GM13976 (cell line): ENCODE measurements around the gene TMEM69.
"Not testable (repeated sequence)": the region's sequence is repeated elsewhere in the genome, so short reads cannot be mapped to it uniquely, and the experiment has no call there.

ENCODE experiments used
- DNase-seq: peaks from one replicate; pipeline ENCODE4 v3.0.0; 2012; ENCODE audit warnings: low spot score
- in situ Hi-C: fragments of 300-500 bp; cut with MboI; formaldehyde crosslinking; loops from one replicate; pipeline ENCODE4 v1.12.0; 2022; ENCODE audit warnings: low sequenced_read_pairs, mixed read lengths, inconsistent platforms; ENCODE audit not compliant: unreplicated experiment
- TF ChIP-seq, protein P1 (sequence below): IDR thresholded peaks from 2 replicates; pipeline ENCODE4 v1.5.1; 2012; ENCODE audit warnings: borderline replicate concordance, mild to moderate bottlenecking; ENCODE audit not compliant: insufficient read depth; ENCODE audit errors: extremely low read depth, missing control alignments, control extremely low read depth

Gene TMEM69

DNA sequence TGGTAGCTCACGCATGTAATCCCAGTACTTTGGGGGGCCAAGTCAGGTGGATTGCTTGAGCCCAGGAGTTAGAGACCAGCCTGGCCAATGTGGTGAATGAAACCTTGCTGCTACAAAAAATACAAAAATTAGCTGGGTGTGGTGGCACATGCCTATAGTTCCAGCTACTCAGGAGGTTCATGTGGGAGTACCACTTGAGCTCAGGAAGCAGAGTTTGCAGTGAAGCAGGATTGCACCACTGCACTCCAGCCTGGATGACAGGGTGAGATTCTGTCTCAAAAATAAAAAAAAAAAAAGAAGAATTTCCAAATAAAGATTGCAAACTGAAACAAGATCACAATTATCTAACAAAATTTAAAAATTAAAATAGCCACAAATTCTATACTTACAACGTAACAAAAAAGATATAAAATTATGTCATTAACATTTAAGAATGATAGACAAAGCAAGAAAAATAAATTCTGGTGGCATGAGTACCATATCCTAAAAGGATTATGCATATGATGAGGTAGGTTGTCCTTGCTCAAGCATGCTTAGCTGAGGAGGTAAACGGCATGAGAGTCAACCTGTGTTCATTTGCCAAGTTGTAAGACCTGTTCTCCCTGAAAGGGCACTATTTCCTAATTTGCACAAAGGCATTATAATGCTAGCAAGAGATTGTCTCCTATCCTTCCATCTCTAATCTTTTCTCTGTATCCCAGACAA, 42.2 kb downstream of the TMEM69 start:
- TF ChIP-seq, protein P1, sequence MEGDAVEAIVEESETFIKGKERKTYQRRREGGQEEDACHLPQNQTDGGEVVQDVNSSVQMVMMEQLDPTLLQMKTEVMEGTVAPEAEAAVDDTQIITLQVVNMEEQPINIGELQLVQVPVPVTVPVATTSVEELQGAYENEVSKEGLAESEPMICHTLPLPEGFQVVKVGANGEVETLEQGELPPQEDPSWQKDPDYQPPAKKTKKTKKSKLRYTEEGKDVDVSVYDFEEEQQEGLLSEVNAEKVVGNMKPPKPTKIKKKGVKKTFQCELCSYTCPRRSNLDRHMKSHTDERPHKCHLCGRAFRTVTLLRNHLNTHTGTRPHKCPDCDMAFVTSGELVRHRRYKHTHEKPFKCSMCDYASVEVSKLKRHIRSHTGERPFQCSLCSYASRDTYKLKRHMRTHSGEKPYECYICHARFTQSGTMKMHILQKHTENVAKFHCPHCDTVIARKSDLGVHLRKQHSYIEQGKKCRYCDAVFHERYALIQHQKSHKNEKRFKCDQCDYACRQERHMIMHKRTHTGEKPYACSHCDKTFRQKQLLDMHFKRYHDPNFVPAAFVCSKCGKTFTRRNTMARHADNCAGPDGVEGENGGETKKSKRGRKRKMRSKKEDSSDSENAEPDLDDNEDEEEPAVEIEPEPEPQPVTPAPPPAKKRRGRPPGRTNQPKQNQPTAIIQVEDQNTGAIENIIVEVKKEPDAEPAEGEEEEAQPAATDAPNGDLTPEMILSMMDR, result no peak
- in situ Hi-C loops, result no loop called here
- no peak for DNase-seq

DNA sequence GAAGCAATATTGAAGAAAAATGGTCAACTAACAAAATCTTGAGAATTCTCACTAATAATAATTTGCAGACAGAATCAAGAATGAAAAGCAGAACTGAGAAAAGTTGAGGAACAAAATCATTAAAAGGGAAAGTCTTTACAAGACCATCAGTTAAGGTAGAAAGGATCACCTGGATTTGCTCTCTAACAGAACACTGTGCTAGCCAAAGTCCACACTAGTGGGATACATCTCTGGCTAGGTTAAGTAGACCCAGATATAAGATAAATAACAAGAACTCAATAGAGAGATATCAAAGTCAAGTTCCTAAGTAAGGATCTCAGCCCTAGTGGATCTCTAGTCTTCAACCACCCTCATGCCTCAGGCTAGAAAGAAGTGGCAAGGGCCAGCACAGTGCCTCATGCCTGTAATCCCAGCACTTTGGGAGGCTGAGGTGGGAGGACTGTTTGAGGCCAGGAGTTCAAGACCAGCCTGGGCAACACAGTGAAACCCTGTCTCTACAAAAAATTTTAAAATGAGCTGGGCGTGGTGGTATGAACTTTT, 42.9 kb downstream of the TMEM69 start:
- in situ Hi-C loops, result no loop called here
- TF ChIP-seq, protein P1, result no peak
- DNase-seq, result no peak

DNA sequence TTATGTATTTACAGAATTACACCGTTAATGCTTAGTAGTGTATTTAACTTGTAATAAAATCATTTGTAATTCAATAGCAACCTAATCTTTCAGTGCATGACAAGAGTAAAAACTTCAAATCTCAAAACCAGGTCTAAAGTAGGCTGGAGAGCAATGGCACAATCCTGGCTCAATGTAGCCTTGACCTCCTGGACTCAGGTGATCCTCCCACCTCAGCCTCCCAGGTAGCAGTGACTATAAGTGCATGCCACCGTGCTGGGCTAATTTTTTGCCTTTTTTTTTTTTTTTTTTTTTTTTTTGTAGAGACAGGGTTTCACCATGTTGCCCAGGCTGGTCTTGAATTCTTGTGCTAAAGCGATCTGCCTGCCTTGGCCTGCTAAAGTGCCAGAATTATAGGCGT, 51.2 kb downstream of the TMEM69 start:
- TF ChIP-seq, protein P1, result no peak
- DNase-seq, result no peak
- in situ Hi-C loops, result no loop called here

DNA sequence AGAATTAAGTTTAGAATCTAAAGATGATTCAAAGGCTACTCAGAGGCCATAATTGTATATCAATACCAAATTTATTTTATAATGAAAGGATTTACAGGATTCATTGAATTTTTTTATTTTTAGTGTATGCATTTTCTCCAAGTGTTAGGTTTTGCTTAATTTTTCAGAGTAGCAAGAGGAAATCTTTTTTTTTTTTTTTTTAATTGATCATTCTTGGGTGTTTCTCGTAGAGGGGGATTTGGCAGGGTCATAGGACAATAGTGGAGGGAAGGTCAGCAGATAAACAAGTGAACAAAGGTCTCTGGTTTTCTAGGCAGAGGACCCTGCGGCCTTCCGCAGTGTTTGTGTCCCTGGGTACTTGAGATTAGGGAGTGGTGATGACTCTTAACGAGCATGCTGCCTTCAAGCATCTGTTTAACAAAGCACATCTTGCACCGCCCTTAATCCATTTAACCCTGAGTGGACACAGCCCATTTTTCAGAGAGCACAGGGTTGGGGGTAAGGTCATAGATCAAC, 51.7 kb downstream of the TMEM69 start:
- DNase-seq, in situ Hi-C loops: not testable (repeated sequence)
